SU-DHL-6 (cell line): ENCODE data around the gene SLC8A3.

ENCODE experiments used
- H2AFZ ChIP-seq: fragments of 200-600 bp; sonication (generic); 2 replicates; pipeline ENCODE4 v1.6.1; 2014; ENCODE audit warnings: low read depth, mild to moderate bottlenecking, moderate library complexity, mixed read lengths, antibody characterized with exemption, low read length; ENCODE audit not compliant: severe bottlenecking
- H3F3A ChIP-seq: fragments of 200-600 bp; shearing (Covaris generic); 2 replicates; pipeline ENCODE4 v1.6.0; 2016; ENCODE audit warnings: antibody characterized with exemption, mild to moderate bottlenecking; ENCODE audit not compliant: insufficient read depth
- H3K27ac ChIP-seq: fragments of 200-600 bp; sonication (generic); 2 replicates; pipeline ENCODE4 v1.5.1; 2016; ENCODE audit warnings: low read depth, mild to moderate bottlenecking, low read length, moderate library complexity, mixed read lengths
- H3K27me3 ChIP-seq: fragments of 200-600 bp; sonication (generic), shearing (Covaris generic); 2 replicates; pipeline ENCODE4 v1.6.0; 2014; ENCODE audit warnings: mild to moderate bottlenecking, low read length
- H3K36me3 ChIP-seq: fragments of 200-600 bp; sonication (generic); 2 replicates; pipeline ENCODE4 v1.6.1; 2014; ENCODE audit warnings: mild to moderate bottlenecking, low read length, mixed read lengths
- H3K4me2 ChIP-seq: fragments of 300-600, 200-600 bp; shearing (Covaris generic), sonication (generic); 2 replicates; pipeline ENCODE4 v1.6.0; 2014; ENCODE audit warnings: low read length, low read depth, mild to moderate bottlenecking; ENCODE audit not compliant: poor library complexity, severe bottlenecking
- H3K4me3 ChIP-seq: fragments of 200-600 bp; sonication (generic); 2 replicates; pipeline ENCODE4 v1.5.1; 2014; ENCODE audit warnings: antibody characterized with exemption, low read length, mild to moderate bottlenecking, mixed read lengths; ENCODE audit not compliant: insufficient read depth, poor library complexity, severe bottlenecking
- H3K79me2 ChIP-seq: fragments of 200-600 bp; sonication (generic); 2 replicates; pipeline ENCODE4 v1.6.1; 2014; ENCODE audit warnings: mild to moderate bottlenecking, low read length, moderate library complexity; ENCODE audit not compliant: insufficient read depth
- H3K9ac ChIP-seq: fragments of 200-600 bp; sonication (generic); 2 replicates; pipeline ENCODE4 v1.7.0; 2014; ENCODE audit warnings: mild to moderate bottlenecking, low read length
- H3K9me2 ChIP-seq: fragments of 200-600 bp; sonication (generic); replicated peaks from 2 replicates; pipeline ENCODE4 v1.6.1; 2014; ENCODE audit warnings: low read length; ENCODE audit not compliant: insufficient read depth
- H3K9me3 ChIP-seq: fragments of 200-600 bp; sonication (generic); 2 replicates; pipeline ENCODE4 v1.6.1; 2014; ENCODE audit warnings: low read length, mixed read lengths; ENCODE audit not compliant: insufficient read depth
- H4K20me1 ChIP-seq: fragments of 200-600 bp; sonication (generic); 2 replicates; pipeline ENCODE4 v1.6.1; 2014; ENCODE audit warnings: low read depth, mild to moderate bottlenecking, antibody characterized with exemption, low read length, moderate library complexity, mixed read lengths
- CTCF ChIP-seq: fragments of 200-600 bp; sonication (generic); IDR thresholded peaks from one replicate; pipeline ENCODE4 v1.5.1; 2017; ENCODE audit warnings: antibody characterized with exemption, mild to moderate bottlenecking, low read length, moderate library complexity; ENCODE audit not compliant: insufficient read depth, poor library complexity, severe bottlenecking
- EZH2phosphoT487 ChIP-seq: fragments of 200-600 bp; sonication (generic), shearing (Covaris generic); conservative IDR thresholded peaks from 2 replicates; pipeline ENCODE4 v1.6.1; 2018; ENCODE audit warnings: mild to moderate bottlenecking, antibody characterized with exemption, low read length, moderate library complexity, mixed read lengths

The SLC8A3 gene

DNA sequence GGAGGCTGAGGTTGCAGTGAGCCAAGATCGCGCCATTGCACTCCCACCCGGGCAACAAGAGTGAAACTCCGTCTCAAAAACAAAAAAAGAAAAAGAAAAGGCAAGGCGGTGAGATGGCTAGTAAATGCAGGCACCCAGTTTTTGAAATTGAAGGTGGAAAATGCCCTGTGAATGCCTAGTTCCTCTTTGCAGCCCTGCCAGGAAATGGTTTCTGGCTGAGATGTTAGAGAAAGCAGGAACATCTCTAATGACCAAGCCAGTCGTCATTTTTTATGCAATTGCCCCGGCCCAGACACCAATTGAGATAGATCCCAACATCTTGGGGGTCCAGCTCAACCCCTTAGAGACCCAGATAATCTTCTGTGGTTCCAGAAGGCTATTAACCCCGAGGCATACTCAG is 17.0 kb downstream of the SLC8A3 start:
- Histone ChIP-seq H3K79me2 (no peaks in the 10 kb centered on the region), H3F3A (no peaks in the 10 kb centered on the region), H2AFZ (no peak overlapping the region), H3K9me2 (no peaks in the 10 kb centered on the region), H3K9me3 (no peaks in the 10 kb centered on the region), H3K27me3 (no peaks in the 10 kb centered on the region), H3K27ac (no peak overlapping the region), H3K36me3 (no peaks in the 10 kb centered on the region), H4K20me1 (no peaks in the 10 kb centered on the region), H3K4me3 (no peak overlapping the region), H3K9ac (no peak overlapping the region), H3K4me2 (no peak overlapping the region)
- no peak for TF ChIP-seq CTCF
- TF ChIP-seq EZH2phosphoT487: no peak

DNA sequence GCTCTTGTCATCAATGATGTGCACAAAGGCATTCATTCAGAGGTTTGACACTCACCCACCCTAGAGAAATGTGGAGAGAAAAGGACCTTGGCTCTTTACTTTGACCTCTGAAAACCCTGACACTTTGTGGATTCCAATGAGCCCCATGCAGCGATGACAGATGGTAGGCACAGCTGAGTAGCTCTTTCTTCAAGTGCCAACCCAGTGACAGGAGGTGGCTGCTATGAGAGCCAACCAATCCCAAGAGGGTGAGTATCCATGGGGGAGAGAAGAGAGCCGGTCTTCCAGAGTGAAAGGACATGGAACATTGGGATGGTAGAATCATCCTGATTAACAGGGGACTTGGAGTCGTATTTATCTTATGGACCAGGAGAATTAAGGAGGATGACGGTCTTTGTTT is 17.8 kb downstream of the SLC8A3 start:
- no peak overlapping the region for H3K4me3 ChIP-seq
- no peaks in the 10 kb centered on the region for H3F3A ChIP-seq
- no peaks in the 10 kb centered on the region for H3K27me3 ChIP-seq
- no peak overlapping the region for H3K27ac ChIP-seq
- H3K9me3 ChIP-seq: no peaks in the 10 kb centered on the region
- H2AFZ ChIP-seq: no peak overlapping the region
- H4K20me1 ChIP-seq: no peaks in the 10 kb centered on the region
- H3K79me2 ChIP-seq: no peaks in the 10 kb centered on the region
- no peaks in the 10 kb centered on the region for H3K36me3 ChIP-seq
- no peaks in the 10 kb centered on the region for H3K9me2 ChIP-seq
- H3K4me2 ChIP-seq: no peak overlapping the region
- no peak for TF ChIP-seq EZH2phosphoT487
- TF ChIP-seq CTCF: no peak
- no peak overlapping the region for H3K9ac ChIP-seq

DNA sequence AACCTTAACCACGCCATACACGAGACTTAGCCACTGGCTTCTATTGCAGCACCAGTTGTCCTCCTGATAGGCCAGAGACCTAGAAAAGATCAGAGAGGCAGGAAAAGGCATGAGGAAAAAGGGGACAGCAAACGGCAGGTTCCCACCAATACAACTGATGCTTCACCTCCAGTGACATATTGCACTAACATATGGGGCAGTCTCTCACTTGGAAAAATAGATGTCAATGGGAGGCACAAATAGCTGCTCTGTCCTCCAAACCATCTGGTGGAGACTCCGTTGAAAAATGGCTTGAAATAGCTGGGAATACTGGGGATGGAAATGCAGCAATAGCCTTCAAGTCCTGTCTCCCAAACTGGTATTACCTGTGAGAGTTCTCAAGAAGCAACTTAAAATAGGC is 20.3 kb downstream of the SLC8A3 start:
- H2AFZ ChIP-seq: no peak overlapping the region
- no peaks in the 10 kb centered on the region for H3K79me2 ChIP-seq
- no peak overlapping the region for H3K4me2 ChIP-seq
- no peak overlapping the region for H3K27ac ChIP-seq
- no peaks in the 10 kb centered on the region for H3K9me3 ChIP-seq
- no peaks in the 10 kb centered on the region for H4K20me1 ChIP-seq
- no peaks in the 10 kb centered on the region for H3K36me3 ChIP-seq
- H3K4me3 ChIP-seq: no peak overlapping the region
- H3K27me3 ChIP-seq: no peaks in the 10 kb centered on the region
- no peak for TF ChIP-seq EZH2phosphoT487
- no peaks in the 10 kb centered on the region for H3K9me2 ChIP-seq
- H3F3A ChIP-seq: no peaks in the 10 kb centered on the region
- H3K9ac ChIP-seq: no peak overlapping the region

- Histone ChIP-seq H4K20me1 (no peaks in the 10 kb centered on the region), H3K9me2 (no peaks in the 10 kb centered on the region), H3K27ac (no peak overlapping the region), H3K4me2 (no peak overlapping the region), H3K9me3 (no peaks in the 10 kb centered on the region), H3K36me3 (no peaks in the 10 kb centered on the region), H2AFZ (no peak overlapping the region), H3K79me2 (no peaks in the 10 kb centered on the region), H3F3A (no peaks in the 10 kb centered on the region), H3K27me3 (no peaks in the 10 kb centered on the region), H3K4me3 (no peak overlapping the region), H3K9ac (no peak overlapping the region)
- TF ChIP-seq CTCF (no peak), EZH2phosphoT487 (no peak)
Observed at GRCh38 chr14:70166530-70167203, 22.1 kb downstream of the SLC8A3 start.
